GM12891 (cell line): ENCODE results near the gene AIF1L.

Experiments used
- DNase-seq: peaks from one replicate; pipeline ENCODE4 v3.0.0; 2011; ENCODE audit warnings: low spot score; ENCODE audit not compliant: insufficient read length
- FAIRE-seq: peaks from 2 replicates; lab custom pipeline; 2011; peaks lifted over from hg19 to GRCh38; lab: Jason Lieb, UNC
- PAX5 ChIP-seq: IDR thresholded peaks from 2 replicates; pipeline ENCODE4 v1.6.1; 2011; ENCODE audit warnings: low read length, moderate library complexity, mild to moderate bottlenecking; ENCODE audit not compliant: insufficient read depth, severe bottlenecking
- POLR2A ChIP-seq: IDR thresholded peaks from 2 replicates; pipeline ENCODE4 v1.6.1; 2011; ENCODE audit warnings: low read depth, low read length, control low read depth
- POLR2AphosphoS5 ChIP-seq: IDR thresholded peaks from 2 replicates; pipeline ENCODE4 v1.6.1; 2011; ENCODE audit warnings: low read depth, low read length, control low read depth
- POU2F2 ChIP-seq: IDR thresholded peaks from 2 replicates; pipeline ENCODE4 v1.6.1; 2011; ENCODE audit warnings: low read depth, mild to moderate bottlenecking, control low read depth, low read length, moderate library complexity
- SPI1 ChIP-seq: IDR thresholded peaks from 2 replicates; pipeline ENCODE4 v1.6.1; 2011; ENCODE audit warnings: low read depth, low read length, control low read depth
- TAF1 ChIP-seq: IDR thresholded peaks from 2 replicates; pipeline ENCODE4 v1.6.1; 2011; ENCODE audit warnings: low read depth, low read length, control low read depth

The AIF1L gene

DNA sequence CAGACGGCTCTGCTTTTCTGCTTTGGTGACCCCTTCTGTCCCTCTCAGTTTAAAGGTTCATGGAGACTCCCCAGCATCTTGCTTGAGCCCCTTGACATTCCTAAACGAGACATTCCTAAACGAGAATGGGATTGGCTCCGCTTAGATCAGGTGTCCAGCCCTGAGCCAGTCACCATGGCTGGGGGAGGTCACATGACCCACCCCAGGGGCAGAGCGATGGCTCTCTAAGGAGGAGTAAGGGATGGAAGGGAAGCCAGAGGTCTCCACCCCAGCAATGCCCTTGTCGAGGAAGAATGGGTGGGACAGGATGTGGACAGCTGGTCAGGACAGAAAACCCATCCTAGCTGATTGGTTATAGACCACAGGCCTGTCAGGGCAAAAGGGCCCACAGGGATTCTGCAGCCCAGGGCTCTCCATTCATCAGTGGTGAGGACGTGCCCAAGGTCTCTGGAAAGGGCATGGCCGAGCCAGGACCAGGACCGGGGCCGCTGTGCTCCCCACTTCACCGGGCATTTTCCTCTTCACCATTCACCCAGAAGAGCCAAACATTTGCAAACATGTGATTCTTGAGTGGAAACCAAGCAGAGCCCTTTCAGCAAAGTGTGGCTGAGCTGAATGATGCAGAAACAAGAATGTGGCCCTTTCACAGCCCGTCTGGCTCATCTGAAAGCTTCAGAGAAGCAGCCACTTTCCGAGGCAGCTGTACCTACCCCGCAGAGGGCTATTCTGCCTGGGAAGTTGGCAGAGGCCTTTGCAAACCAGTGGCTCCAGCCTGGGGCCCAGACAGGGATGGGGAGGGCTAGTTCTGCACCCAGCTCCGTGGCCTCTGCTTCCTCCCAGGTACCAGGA is 19.8 kb upstream of the AIF1L start:
- TF ChIP-seq POLR2A (no peak), TAF1 (no peak), POU2F2 (no peak), POLR2AphosphoS5 (no peak), PAX5 (no peak), SPI1 (no peak)
- DNase-seq (no peak), FAIRE-seq (no peak)

DNA sequence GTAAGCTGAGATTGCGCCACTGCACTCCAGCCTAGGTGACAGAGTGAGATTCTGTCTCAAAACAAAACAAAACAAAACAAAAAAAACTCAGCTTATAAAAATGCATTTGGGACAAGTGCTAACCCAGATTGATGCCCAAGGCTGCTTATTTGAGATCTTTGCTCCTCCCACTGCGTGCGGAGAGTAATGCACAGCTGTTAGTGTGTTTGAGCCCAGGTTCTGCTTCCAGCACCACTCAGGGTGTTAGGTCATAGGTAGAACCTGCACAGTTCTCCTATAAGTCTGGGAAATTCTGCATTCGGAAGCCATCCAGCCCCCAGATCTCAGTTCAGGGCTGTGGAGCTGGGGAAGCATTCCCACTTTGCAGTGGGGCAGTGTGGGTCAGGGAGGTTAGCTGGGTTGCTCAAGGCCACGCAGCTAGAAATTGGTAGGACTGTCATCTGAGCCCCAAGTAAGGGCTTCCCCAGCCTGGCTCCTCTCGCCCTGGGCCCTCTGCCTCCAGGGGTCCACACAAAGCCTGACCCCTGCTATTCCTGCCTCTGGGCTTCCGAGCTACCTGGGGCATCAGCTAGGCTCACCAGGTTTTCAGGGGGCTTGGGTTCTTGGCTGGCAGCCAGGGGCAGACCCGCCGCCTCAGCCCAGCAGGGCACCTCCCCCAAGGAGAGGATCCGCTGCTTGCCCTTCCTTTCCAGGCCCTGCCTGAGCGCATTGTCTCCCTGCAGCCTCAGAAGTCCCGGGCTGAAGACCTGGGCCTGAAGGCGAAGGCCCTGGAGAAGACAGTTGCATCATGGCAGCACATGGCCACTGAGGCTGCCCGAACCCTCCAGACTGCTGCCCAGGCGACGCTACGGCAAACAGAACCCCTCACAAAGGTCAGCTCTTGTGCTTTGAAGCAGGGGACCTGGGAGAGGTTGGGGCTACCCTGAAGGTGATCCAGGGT is 17.6 kb upstream of the AIF1L start:
- TF ChIP-seq TAF1 (no peak), POU2F2 (no peak), POLR2AphosphoS5 (no peak), PAX5 (no peak), POLR2A (no peak)
- DNase-seq (no peak), FAIRE-seq (no peak)

DNA sequence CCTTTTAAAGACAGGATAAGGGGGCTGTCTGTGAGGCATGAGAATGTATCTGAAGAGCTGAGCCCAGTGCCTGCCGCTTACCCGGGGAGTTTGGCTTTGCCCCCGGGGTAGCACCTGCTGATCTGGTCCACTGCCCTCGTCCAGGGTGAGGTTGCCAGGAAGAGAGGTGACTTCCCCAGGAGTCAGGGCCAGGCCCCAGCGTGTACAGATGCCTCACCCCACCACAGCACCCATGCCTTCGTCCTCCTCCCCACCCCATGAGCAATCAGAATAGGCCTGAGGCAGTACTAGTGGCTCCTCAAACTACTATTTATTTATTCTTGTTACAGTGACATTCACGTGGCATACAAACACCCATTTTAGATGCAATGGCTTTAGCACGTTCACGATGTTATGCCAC is 15.7 kb upstream of the AIF1L start:
- TF ChIP-seq TAF1 (no peak), SPI1 (no peak), PAX5 (no peak), POLR2A (no peak), POU2F2 (no peak), POLR2AphosphoS5 (no peak)
- no peak for DNase-seq
- FAIRE-seq, result no peak

DNA sequence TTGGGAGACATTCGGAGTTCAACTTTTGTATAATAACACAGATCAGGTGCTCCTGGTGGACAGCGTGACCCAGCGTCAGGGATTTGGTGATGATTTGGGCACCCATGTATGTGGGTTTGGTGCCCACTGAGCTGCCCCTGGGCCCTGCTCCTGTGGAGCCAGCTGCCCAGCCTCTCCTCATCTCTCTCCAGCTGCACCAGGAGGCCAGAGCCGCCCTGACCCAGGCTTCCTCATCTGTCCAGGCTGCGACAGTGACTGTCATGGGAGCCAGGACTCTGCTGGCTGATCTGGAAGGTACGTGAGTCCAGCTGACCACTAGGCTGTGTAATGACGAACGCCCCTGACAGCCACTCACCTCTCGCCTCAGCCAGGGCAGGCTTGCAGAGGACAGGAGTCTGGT is 14.5 kb upstream of the AIF1L start:
- FAIRE-seq, result no peak
- TF ChIP-seq SPI1, result no peak
- no peak for DNase-seq

DNA sequence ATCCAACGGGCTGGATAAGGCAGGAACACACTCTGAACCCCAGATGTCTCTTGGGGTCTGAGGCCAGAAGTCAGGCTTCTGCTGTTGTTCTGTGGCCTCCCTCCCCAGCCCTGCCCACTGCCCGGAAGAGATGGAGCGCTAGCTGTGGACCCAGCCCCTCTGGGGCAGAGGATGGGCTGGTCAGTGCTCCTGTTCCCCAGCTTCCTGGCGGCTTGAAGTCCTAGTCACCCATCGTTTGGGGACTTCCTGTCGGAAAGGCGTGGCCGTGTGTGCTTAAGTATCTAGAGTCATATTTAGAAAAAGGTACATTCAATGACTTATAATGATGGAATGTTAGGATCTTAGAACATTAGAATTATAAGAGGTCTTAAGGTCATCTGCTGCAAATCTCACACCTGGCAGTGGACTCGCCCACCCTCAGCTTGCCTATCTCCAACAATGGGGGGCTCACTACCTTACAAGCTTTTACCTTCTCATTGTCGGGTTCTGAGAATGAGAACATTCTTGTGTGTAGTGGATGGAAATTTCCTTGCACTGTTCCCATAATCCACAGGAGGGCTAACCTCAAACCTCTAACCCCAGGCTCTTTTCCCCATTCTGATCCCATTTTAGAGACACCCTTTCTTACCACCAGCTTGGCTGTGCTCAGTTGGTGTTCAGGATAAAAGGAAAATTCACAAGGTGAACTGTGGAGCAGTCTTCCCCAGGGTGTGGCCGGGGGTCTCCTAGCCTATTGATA is 13.4 kb upstream of the AIF1L start:
- DNase-seq, result no peak
- FAIRE-seq, result no peak
- no peak for TF ChIP-seq POLR2A
- no peak for TF ChIP-seq POU2F2
- TF ChIP-seq TAF1, result no peak
- TF ChIP-seq SPI1, result no peak
- no peak for TF ChIP-seq POLR2AphosphoS5
- no peak for TF ChIP-seq PAX5

DNA sequence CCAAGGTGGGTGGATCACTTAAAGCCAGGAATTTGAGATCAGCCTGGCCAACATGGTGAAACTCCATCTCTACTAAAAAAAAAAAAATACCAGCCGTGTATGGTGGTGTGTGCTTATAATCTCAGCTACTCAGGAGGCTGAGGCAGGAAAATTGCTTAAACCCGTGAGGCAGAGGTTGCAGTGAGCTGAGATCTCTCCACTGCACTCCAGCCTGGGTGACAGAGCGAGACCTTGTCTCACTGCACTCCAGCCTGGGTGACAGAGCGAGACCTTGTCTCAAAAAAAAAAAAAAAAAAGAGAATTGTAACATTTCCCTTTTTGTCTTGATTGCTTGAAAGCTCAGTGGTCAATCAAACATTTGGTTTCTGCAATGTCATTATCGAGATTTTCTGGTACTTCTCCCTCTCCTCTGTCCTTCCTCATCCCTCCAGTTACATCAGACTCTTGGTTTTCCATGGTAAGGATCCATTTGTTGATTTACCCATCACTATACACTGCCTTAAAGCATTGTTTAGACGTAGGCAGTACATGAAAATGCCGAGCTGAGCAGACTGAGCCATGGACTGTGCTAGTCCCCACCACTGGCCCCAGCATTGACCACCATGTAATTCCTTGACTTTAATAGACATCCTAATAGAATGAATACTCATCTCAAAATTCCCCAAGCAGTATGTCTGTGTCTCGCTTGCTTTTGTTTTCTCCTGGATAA is 11.5 kb upstream of the AIF1L start:
- DNase-seq (no peak), FAIRE-seq (no peak)
- TF ChIP-seq POLR2A, result no peak
- no peak for TF ChIP-seq SPI1
- no peak for TF ChIP-seq TAF1
- no peak for TF ChIP-seq POU2F2
- TF ChIP-seq PAX5, result no peak
- no peak for TF ChIP-seq POLR2AphosphoS5

DNA sequence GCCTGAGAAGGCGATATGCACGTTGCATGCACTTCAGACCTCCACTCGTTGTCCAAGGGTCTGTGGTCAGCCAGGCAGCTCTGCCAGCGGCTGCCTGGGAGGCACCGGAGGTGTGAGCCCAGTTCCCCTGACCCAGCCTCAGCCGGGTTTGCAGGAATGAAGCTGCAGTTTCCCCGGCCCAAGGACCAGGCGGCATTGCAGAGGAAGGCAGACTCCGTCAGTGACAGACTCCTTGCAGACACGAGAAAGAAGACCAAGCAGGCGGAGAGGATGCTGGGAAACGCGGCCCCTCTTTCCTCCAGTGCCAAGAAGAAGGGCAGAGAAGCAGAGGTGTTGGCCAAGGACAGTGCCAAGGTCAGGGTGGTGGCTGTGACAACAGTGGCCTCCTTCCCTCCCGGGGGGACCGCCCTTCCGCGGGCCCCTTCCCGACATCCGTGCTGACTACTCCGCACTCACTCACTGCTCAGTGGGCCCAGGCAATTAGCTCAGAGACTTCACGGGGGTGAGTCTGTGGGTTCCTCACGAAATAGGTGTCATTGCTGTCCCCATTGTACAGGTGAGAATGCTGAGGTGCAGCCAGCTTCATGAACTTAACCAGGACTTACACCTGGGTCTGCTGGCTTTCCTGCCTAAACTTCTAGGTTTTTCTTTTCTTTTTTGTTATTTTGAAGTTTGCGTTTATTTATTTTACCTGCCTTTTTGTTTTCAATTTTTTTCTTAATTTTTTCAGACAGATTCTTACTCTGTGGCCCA is 10.8 kb upstream of the AIF1L start:
- FAIRE-seq (no peak), DNase-seq (no peak)
- TF ChIP-seq POLR2AphosphoS5 (no peak), PAX5 (no peak), SPI1 (no peak), TAF1 (no peak), POLR2A (no peak), POU2F2 (no peak)

DNA sequence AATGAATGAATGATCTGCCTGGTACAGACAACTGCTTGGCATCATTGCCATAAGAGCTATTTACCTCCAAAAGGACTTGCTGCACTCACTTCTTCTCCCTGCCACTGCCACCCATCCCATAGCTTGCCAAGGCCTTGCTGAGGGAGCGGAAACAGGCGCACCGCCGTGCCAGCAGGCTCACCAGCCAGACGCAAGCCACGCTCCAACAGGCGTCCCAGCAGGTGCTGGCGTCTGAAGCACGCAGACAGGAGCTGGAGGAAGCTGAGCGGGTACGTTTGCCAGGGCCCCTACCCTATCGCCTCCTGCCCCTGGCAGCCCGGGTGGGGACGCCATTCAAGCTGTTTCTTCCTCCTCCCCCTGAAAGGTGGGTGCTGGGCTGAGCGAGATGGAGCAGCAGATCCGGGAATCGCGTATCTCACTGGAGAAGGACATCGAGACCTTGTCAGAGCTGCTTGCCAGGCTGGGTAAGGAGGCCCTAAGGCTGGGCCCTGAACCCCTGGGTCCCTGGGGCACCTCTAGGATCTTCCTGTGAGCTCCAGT is 8.9 kb upstream of the AIF1L start:
- DNase-seq (no peak), FAIRE-seq (no peak)
- no peak for TF ChIP-seq PAX5
- no peak for TF ChIP-seq POLR2AphosphoS5
- no peak for TF ChIP-seq SPI1
- no peak for TF ChIP-seq POLR2A
- no peak for TF ChIP-seq POU2F2
- TF ChIP-seq TAF1, result no peak
